Inferior parietal cortex (tissue), 1 donor: ENCODE results near the gene COTL1.

Source experiments
- DNase-seq: peaks from one replicate; pipeline ENCODE4 v3.0.0-alpha.2; 2016; ENCODE audit errors: extremely low spot score

Gene COTL1

DNA sequence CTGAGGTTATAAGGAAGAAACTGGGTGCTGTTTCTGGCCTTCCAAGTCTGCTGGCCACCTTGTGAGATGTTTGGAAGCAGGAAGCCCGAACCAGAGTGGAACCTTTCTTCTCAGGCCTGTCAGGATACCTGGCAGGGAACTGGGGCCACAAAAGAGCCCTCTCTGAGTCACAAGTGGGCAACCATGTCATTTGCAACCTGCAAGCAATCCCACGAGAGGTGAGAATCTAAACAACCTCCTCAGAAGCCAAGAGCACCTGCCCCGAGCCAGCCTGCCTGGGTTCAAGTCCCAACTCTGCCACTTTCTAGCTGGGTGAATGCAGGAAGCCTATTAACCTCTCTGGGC is 3.3 kb downstream of the COTL1 start:
- no peak for DNase-seq

DNA sequence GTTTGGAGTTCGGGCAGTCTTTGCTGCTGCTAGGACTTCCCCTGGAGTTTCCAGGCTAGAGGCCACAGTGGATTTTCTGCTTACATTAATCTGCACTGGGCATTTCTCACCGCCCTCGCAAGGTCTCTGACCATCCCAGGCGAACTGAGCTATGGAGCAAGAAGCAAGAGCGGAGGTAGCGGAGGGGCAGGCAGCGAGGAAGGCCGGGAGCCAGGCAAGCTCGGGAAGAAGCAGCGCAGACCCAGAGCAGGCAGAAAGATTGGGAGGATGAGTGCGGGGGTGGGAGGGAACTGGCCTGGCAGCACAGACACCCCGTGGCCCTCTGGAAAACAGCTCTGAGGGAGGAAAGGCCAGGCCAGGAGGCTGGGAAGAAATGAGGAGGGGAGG is 3.8 kb downstream of the COTL1 start:
- DNase-seq, result no peak

DNA sequence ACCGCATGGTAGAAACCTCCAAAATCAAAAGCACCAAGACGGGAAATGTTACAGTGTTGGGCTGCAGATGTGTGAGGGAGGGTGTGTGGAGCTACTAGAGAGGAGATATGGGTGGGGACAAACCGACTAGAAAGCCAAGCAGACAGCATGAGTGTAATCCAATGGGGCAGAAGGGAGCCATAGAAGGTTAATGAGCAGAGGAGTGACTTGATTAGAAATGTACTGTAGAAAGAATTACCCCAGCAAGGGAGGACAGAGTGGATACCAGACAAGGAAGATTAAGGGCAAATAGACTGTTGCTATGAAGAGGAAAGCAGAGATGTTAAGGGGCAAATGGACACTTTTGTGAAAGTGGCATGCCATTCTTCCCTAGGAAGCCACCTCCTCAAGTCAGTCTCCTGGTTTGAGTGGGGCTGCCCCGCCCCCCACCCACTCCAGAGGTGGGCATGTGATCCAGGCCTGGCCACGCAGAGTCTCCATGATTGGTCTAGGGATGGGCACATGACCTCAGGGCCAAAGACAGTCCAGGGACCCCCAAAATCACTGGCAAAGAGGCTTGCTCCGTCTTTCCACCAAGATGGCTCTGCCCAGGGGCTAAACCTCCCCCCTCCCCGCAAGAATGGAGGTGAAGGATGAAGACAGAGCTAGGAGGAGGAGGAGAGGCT is 4.3 kb downstream of the COTL1 start:
- no peak for DNase-seq

DNA sequence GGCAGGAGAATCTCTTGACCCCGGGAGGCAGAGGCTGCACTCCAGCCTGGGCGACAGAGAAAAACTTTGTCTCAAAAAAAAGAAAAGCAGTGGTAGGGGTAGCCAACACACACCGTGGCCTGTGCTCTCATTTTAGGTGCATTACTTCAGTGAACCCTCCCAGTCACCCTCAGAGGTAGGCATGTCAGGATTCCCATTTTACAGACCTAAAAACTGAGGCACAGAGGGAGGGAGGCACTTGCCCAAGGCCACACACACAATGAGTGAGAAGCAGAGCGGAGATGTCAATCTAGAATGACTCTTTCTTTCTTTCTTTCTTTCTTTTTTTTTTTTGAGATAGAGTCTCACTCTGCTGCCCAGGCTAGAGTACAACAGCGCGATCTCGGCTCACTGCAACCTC is 5.2 kb downstream of the COTL1 start:
- DNase-seq, result no peak

DNA sequence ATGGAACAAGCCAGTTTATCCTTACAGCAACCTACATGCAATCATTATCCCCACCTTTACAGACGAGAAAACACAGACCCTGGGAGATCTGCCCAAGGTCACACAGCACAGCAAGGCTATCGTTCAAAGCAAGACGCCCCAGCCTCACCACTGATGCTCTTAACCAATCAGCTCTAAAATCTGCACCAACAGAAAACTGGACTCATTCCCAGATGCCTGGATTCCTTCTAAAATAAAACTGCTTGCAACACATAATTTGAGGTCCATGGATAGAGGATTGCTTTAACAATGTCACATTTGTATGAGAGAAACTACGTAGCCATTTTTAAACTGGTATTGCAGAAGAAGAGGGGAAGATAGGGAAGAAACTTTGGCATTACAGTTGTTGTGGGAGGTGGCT is 6.8 kb downstream of the COTL1 start:
- peak; percentile 57 for DNase-seq

DNA sequence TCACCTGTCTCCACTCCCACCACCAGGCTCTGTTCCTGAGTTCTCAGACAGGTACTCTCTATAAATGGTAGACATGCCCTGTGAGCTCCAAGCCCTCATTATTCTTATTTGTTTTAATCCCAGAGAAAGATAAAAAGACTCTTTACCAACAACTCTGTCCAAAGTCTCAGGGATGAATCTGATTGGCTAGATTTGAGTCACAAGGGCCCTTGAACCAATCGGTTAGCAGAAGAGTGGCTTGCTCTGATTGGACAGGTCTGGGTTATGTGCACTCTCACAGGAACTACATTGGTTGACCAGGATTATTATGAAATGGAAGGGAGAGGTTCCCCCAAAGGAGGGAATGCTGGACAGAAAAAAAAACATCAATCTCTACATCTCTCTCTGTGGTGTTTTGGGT is 7.5 kb downstream of the COTL1 start:
- no peak for DNase-seq

DNA sequence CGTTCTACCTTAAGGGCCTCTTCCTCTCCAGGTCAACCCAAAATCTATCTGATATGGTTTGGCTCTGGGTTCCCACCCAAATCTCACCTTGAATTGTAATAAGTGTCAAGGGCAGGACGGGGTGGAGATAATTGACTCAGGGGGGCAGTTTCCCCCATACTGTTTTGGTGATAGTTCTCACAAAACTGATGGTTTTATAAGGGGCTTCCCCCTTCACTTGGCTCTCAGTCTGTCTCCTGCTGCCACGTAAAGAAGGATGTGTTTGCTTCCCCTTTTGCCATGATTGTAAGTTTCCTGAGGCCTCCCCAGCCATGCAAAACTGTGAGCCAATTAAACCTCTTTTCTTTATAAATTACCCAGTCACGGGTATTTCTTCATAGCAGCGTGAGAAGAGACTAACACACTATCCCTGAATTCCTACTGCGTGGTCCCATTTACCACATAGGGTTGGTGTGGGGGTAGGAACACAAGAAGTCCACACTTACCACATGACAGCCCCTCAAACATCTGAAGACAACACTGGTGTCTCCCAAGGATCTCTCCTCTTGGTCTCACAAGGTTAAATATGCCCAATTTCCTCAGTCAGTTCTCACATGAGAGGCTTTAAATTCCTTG is 8.2 kb downstream of the COTL1 start:
- DNase-seq, result no peak

DNA sequence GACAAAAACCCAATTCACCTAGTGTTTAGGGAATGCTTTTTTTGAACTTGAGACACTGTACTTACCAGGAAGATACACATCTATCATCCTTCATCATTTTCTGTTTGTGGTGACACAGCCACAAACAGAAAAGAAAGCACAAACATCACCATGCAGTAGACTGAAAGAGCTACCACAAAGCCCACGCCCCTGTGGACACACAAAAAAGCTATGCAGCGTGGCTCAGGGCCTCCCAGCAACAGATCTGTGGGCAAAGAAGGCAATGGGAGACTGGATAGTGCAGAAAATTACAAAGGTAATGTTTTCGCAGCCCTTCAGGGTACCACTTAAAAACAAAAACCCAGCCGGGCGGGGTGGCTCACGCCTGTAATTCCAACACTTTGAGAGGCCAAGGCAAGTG is 9.6 kb downstream of the COTL1 start:
- no peak for DNase-seq

DNA sequence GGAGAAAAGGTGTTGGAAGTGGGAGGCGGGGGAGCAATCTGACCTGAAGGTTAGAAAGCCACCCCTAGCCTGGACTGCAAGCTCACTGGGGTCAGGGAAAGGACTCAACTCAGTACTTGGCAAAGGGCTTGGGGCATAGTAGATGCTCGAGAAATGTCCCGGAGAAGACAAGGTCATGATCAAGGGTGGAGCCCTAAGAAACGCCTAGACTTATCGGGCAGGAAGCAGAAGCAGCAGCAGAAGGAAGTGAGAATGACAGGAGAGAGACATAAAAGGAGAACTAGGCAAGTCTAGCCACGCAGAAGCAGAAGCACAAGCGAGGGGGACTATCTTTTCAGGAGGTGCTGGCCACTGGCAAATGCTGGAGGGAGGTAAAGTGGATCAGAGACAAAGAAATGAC is 10.2 kb downstream of the COTL1 start:
- DNase-seq, result no peak

DNA sequence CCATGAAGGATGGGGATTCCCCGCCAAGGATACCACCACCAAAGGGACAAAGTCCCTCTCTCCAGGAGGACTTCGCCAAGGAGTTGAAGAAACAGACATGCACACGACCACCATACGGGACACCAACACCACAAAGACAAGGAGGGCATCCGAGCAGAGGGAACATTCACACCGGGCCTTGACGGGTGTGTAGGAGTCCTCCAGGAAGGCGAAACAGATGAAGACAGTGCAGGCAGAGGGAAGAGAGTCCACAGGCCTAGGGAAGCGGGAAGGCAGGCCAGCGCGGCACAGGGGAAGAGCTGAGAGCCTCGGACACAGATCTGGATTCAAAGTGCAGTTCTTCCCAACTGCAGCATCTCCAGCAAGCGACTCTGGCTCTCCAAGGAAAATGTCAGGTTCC is 10.8 kb downstream of the COTL1 start:
- DNase-seq, result no peak

DNA sequence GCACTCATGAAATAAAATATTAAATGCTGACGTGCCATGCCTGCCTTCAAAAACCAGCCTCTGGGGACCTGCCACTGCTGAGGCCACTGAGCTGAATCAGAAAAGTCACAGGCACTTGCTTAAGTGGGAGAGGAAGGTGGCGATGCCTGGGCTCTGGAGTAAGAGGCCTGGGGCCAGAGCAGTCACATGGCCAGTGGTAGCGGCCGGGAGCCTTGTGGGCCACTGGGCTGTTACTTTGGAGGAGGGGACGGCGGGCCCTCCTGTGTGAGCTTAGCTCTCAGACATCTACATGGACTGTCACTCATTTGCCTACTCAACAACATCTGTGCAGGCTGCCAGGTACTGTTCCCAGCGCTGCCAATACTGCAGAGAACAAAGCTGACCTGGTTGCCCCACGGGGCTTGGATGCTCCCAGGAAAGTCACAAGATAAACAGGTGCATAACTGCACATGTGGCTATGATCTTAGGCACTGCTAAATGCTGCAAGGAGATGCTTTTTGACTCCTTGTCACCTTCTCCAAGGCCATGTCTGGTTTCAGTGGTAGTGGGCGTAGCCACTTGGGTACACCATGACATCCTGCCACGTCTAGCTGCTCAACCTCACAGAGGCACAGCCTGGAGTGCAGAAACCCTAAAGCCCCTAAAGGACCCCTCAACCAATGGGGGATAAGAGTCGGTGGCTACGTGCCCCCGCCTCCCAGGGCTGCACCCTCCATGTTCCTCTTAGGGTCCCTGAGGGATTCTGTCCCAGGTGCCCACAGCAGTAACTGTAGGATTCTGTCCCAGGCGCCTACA is 11.6 kb downstream of the COTL1 start:
- no peak for DNase-seq

DNA sequence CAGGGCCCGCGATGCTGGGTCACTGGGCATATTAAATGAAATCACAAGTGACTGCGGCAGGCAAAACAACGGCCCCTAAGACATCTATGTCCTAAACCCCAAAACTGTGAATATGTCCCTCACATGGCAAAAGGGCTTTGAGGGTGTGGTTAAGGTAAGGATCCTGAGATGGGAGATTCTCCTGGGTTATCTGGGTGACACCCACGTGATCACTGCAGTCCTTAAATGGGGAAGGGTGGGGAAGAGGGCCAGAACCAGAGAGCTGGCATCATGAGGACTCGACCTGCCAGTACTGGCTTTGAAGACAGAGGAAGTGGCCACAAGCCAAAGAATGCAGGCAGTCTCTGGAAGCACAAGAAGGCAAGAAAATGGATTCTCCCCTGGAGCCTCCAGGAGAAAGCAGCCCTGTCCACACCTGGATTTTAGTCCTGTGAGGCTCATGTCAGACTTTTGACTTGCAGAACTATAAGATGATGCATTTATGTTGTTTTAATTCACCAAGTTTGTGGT is 12.5 kb downstream of the COTL1 start:
- no peak for DNase-seq

DNA sequence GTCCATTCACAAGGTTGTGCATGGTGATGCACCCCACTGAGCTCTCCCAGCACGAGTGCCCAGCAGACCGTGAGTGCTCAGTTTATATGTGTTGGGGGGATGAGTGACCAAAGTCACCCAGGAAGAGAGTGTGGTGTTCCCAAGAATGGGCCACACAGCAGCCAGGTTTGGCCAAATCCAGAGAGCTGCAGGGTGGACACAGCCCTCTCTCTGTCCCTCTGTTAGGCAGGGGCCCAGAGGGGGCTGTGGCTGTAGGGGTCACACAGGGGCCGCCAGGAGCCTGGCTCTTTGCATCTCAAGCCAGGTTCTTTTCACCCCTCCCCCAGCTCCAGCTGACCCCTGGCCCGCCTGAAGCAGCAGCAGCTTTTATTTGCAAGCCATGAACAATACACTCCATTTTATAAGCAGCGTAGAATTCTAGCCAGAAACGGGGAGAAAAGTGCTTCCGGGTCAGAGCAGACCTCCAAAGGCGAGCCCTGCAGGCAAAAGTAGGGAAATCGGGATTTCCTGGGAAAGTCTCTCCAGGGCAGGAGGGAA is 13.3 kb downstream of the COTL1 start:
- DNase-seq, result no peak

DNA sequence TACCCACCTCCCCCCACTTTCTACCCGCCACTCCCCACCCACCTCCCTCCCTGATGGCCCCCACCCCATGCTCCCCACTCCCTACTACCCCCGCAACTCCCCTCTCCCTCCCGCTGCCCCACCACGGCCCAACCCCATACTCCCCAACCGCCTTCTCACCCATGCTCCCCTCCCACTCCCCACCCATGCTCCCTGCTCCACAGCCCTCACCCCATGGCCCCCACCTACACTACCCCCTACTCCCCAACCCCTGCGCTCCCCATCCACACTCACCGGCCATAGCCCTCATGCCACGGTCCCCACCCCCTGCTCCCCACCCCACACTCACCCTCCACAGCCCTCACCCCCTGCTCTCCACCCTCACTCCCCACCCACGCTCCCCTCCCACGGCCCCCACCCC is 13.9 kb downstream of the COTL1 start:
- no peak for DNase-seq

DNA sequence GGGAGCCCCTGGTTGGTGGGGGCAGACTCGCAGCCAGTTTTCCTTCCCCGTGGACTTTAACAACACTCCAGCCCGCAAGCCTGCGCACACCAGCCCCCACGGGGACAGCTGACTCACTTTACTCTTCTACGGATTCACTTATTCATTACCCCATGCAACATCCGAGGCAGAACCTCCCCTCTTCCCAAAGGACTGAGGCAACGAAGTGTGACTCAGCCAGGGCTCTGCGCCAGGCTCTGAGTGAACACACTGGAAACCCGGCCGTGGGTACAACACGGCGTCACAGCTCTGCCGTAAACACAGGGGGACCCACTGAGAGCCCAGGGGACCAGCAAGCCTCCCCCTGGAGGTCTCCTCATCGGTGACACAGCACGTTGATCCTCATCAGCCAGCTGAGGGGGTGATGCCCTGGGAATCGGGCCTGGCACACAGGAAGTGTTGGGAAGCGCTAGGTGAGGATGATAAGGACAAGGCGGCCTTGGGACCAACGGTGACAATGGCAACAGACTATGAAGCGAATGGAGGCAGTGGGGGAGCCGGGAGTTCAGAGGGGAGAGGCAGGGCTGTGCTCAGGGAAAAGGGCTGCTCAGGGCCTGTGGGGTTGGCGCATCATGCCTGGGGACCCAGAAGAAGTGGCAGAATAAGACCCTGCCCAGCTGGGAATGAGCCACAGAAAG is 14.6 kb downstream of the COTL1 start:
- peak; percentile 70 for DNase-seq

DNA sequence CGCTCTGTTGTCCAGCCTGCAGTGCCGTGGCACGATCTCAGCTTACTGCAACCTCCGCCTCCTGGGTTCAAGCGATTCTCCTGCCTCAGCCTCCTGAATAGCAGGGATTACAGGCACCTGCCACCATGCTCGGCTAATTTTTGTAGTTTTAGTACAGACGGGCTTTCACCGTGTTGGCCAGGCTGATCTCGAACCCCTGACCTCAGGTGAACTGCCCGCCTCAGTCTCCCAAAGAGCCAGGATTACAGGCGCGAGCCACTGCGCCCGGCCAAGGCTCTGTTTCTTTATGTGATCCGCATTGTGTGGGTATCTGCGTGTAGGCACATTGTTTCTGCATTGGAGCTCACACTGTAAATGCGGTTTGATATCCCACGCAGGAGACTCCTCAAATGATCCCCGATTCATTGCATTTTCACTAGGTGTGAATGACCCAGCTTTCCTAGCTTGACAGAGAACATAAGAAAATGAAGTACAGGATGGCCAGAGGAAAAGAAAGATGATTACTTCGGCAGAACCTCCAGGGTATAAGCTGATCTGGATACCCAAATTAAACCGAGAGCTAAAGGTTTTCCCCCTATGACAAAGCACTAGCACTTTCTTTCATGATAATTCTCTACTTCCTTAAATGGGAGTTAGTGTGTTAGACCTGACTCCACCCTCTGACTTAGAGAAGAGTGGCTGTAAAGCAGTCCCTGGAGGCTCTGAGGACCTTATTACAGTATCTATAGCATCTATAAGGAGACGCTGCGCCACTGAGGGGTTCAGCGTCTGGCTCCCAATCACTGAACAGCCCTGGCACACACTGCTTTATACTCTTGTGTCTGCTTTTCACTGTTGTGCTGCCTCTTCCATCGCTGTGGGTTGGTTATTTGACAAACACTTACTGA is 17.3 kb downstream of the COTL1 start:
- no peak for DNase-seq

DNA sequence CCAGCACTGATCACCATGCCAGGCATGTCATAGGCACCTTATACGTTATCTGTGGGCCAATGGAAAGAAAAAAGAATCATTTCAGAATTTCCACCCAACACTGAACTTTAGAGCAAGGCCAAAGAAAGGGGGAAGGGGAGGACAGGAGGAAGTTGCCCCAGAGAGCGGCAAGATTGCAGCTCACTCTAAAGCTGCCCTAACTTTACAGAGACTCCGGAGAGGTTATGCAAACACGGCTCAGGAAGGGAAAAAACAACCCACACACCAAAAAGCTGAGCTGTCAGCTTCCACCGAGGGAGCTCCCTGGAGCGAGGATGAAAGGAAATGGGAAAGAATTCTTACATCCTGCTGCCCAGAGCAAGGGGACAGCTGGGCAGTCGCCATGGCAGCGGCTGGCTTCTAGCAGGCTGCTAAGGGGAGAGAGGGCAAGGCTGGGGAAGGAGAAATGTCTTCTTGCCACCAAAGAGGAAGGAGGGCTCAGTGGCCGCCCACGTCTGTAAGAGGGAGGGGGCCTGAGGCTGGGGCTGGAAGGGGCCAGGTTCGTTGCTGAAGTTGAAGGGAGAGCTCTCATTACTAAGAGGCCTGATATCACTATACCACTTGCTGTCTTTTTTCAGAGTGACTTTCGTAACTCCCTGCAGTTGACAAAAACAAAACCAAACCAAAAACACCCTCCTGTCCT is 18.2 kb downstream of the COTL1 start:
- peak; percentile 48 for DNase-seq

DNA sequence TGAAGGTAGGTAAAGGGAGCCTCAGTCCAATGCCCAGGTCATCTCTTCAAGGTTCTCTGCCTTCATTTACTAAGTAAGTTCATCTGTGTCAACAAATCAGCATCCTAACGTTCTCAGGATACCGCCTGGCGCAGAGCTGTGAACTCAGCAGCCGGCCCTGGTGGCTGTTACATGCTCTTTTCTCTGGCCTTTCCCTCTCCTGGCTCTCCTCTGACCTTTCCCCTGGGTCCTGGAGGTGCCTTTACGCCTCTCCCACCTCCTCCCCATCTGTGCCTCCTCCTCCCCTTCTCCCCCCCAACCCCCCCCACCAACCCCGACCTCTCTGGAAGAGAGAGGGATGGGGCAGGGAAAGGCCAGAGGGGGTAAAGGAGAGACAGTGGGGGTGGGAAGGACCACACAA is 19.5 kb downstream of the COTL1 start:
- DNase-seq, result no peak

DNA sequence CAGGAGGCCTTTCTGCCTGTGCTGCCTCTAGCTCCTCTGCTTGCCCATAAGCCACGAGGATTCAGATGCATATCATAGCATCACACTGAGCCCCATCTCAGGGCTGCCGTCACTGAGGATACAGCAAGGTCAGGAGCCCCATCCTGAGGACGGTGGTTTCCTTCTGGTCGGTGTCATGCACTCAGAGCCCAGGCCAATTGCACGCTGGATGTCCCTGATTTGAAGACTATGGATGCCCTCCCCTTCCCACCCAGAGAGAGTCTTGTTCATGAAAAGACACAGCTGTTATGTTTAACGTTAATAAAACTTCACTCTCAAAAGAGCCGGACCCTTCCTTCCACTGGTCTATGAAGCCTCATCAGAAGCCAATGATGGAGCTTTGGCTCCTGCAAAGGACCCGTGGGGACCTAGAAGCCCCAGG is 19.9 kb downstream of the COTL1 start:
- no peak for DNase-seq

DNA sequence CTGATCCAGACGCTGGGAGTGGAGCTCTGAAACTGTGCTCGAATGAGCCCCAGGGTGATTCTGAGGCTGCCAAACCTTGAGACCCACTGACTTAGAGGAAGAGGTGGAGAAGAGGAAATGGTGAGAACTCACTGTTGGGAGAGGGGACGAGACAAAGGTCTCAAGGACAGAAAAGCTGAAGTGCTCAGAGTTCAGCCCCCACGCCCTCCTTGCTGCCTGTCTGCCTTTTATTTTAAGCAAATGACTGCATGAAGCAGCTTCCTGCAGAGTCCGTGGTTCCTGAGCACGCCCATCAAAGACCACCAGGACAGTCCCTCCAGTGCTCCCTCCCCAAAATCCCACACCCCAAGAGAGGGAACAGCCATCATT is 20.4 kb downstream of the COTL1 start:
- no peak for DNase-seq
